GM12878 (cell line): ENCODE measurements around the gene PRTFDC1. TPM values are rescaled to one million over a fixed set of nuclear protein-coding genes. Genes with fewer than 3 reads are reported as not detected.
A peak's percentile ranks its signal among the peaks of the same experiment; 100 is the strongest.

Experiments
- BCL11A ChIP-seq: IDR thresholded peaks from 2 replicates; pipeline ENCODE4 v1.6.1; 2011; ENCODE audit warnings: low read depth, low read length
- EP300 ChIP-seq, 2 experiments: fragments of 150-350 bp in 1 of 2; IDR thresholded peaks; 2 replicates each; pipeline ENCODE4 v1.6.1; 2011 to 2012; ENCODE audit warnings: low read depth in 2 of 2, low read length in 2 of 2, borderline replicate concordance in 1 of 2, improper control_type of control experiment in 1 of 2, inconsistent platforms in 1 of 2; ENCODE audit not compliant: control insufficient read depth in 1 of 2
- FOXK2 ChIP-seq: fragments of 450-650 bp; IDR thresholded peaks from 2 replicates; pipeline ENCODE4 v1.6.1; 2017; ENCODE audit warnings: mild to moderate bottlenecking, moderate library complexity
- GATAD2B ChIP-seq: fragments of 450-650 bp; conservative IDR thresholded peaks from 2 replicates; pipeline ENCODE4 v1.6.1; 2017; ENCODE audit warnings: low read depth, mild to moderate bottlenecking, moderate library complexity
- IKZF2 ChIP-seq, 2 experiments: fragments of 450-650 bp; IDR thresholded peaks; 2 replicates each; pipeline ENCODE4 v1.6.1; 2017; ENCODE audit warnings: mild to moderate bottlenecking in 2 of 2, moderate library complexity in 2 of 2
- IRF5 ChIP-seq: fragments of 450-650 bp; IDR thresholded peaks from 2 replicates; pipeline ENCODE4 v1.6.1; 2017; ENCODE audit warnings: borderline replicate concordance
- PAX5 ChIP-seq: IDR thresholded peaks from 2 replicates; pipeline ENCODE4 v1.6.1; 2011; ENCODE audit warnings: low read depth, low read length, borderline replicate concordance
- TBL1XR1 ChIP-seq: IDR thresholded peaks from 2 replicates; pipeline ENCODE4 v1.6.1; 2012; ENCODE audit warnings: low read depth, low read length, improper control_type of control experiment
- USF2 ChIP-seq: IDR thresholded peaks from 2 replicates; pipeline ENCODE4 v1.6.1; 2011; ENCODE audit warnings: low read depth, low read length, improper control_type of control experiment, borderline replicate concordance
- ZNF592 ChIP-seq: fragments of 450-650 bp; IDR thresholded peaks from 2 replicates; pipeline ENCODE4 v1.6.1; 2017; ENCODE audit warnings: mild to moderate bottlenecking, moderate library complexity
- polyA plus RNA-seq, 11 experiments: library from polyadenylated mRNA; depleted of rRNA in 4 of 11; unstranded in 6 of 11; stranded (reverse) in 5 of 11; fragments of >200 nt; fragmentation: Nextera tagmentation in 4 of 11; fragmentation: Illumina TruSeq in 1 of 11; extraction: Ambion mirVana in 4 of 11; extraction: Trizol in 1 of 11; gene quantifications; 1 replicate in 1 of 11; 2 replicates in 10 of 11; pipeline versions ENCODE4 v1.2.1 to v1.2.3, GENCODE V29; 2011 to 2016; ENCODE audit warnings: inconsistent platforms in 2 of 11, missing spikeins in 2 of 11, low read depth in 1 of 11
- total RNA-seq, 4 experiments: library from RNA; depleted of rRNA in 3 of 4; stranded (reverse); fragments of >200 nt in 3 of 4; fragmentation: Illumina TruSeq in 1 of 4; extraction: Trizol in 1 of 4; gene quantifications; 2 replicates each; pipeline versions ENCODE4 v1.2.1 to v1.2.3, GENCODE V29; 2013 to 2021
- TF ChIP-seq, protein P1 (sequence below): fragments of 150-350 bp; IDR thresholded peaks from 2 replicates; pipeline ENCODE4 v1.6.1; 2014; ENCODE audit warnings: mild to moderate bottlenecking, low read depth, low read length

Gene PRTFDC1
- total and polyA plus RNA-seq, 10 of the 15 experiments (the other 5 are each of a cell fraction or from before 2014, with no cell fraction given): 5.5 to 17.3 (median 11.3) TPM

- peak; percentile 55 to 66; a peak in 1 of 4 replicates for TF ChIP-seq EP300 (IDR thresholded peaks at IDR 0.05; ENCODE audit: borderline replicate concordance in 1 of 2, control insufficient read depth in 1 of 2, low read depth in 2 of 2, low read length in 2 of 2)
- no peak for TF ChIP-seq FOXK2
- TF ChIP-seq ZNF592: 0 out of 2 replicates have a peak, but pooled peaks have one; percentile 6
- TF ChIP-seq USF2: no peak
- TF ChIP-seq IRF5: no peak
- TF ChIP-seq PAX5: peak; percentile 55; the same call in 1 of the 2 replicates
- TF ChIP-seq GATAD2B: peak; percentile 96
- peak; percentile 94 to 95 for TF ChIP-seq IKZF2 (IDR thresholded peaks at IDR 0.05)
- no peak for TF ChIP-seq TBL1XR1
- TF ChIP-seq, protein P1, sequence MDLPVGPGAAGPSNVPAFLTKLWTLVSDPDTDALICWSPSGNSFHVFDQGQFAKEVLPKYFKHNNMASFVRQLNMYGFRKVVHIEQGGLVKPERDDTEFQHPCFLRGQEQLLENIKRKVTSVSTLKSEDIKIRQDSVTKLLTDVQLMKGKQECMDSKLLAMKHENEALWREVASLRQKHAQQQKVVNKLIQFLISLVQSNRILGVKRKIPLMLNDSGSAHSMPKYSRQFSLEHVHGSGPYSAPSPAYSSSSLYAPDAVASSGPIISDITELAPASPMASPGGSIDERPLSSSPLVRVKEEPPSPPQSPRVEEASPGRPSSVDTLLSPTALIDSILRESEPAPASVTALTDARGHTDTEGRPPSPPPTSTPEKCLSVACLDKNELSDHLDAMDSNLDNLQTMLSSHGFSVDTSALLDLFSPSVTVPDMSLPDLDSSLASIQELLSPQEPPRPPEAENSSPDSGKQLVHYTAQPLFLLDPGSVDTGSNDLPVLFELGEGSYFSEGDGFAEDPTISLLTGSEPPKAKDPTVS: no peak
- TF ChIP-seq BCL11A: peak; percentile 97
Measured at GRCh38 chr10:24929056-24929544, 23.3 kb downstream of the PRTFDC1 start (continued).
